Panc1 (cell line): ENCODE results near the gene HPS5. TPM values are rescaled to one million over a fixed set of nuclear protein-coding genes. Genes with fewer than 3 reads are reported as not detected.
A peak's percentile ranks its signal among the peaks of the same experiment; 100 is the strongest.
"Not testable (repeated sequence)": the region's sequence is repeated elsewhere in the genome, so short reads cannot be mapped to it uniquely, and the experiment has no call there.

ENCODE experiments used
- ATAC-seq: fragments of 200-7000 bp; cut with Tn5 transposase; 2 replicates; pipeline ENCODE4 v1.9.1; 2020; ENCODE audit warnings: mild to moderate bottlenecking, moderate library complexity
- BruUV-seq: library from RNA; stranded (reverse); fragments of 400-500 nt; replicated peaks from 2 replicates; lab custom pipeline; 2021; lab: Mats Ljungman, UMichigan
- CTCF ChIA-PET: fragments of 300-600 bp; sonication (Branson Sonifier 250); formaldehyde crosslinking; loops from one replicate; lab custom pipeline; 2022; ENCODE audit warnings: antibody characterized with exemption; lab: Charles Lee
- POLR2A ChIA-PET: fragments of 300-600 bp; sonication (Branson Sonifier 250); formaldehyde crosslinking; loops from one replicate; lab custom pipeline; 2022; ENCODE audit warnings: antibody characterized with exemption; lab: Charles Lee
- DNase-seq: peaks from one replicate; pipeline ENCODE4 v3.0.0-alpha.2; 2010; ENCODE audit warnings: low read depth, low spot score
- H3K27ac ChIP-seq: 2 replicates; pipeline ENCODE4 v1.5.1; 2011; ENCODE audit warnings: mild to moderate bottlenecking, low read length, inconsistent platforms
- H3K27me3 ChIP-seq: fragments of 200-500 bp; sonication (Bioruptor generic); 2 replicates; pipeline ENCODE4 v1.6.0; 2014; ENCODE audit warnings: low read length, inconsistent platforms; ENCODE audit not compliant: control insufficient read depth, insufficient read depth
- H3K36me3 ChIP-seq: fragments of 200-500 bp; sonication (Bioruptor generic); 2 replicates; pipeline ENCODE4 v1.5.1; 2014; ENCODE audit warnings: inconsistent platforms, mild to moderate bottlenecking, low read length, moderate library complexity; ENCODE audit not compliant: control insufficient read depth, insufficient read depth
- H3K4me1 ChIP-seq: 2 replicates; pipeline ENCODE4 v1.5.1; 2011; ENCODE audit warnings: inconsistent platforms, mild to moderate bottlenecking, low read length, moderate library complexity; ENCODE audit not compliant: control insufficient read depth, insufficient read depth
- H3K4me3 ChIP-seq, 2 experiments: 2 replicates each; pipeline ENCODE4 v1.5.1; 2011 to 2012; ENCODE audit warnings: low read depth in 2 of 2, low read length in 2 of 2, mild to moderate bottlenecking in 2 of 2, inconsistent platforms in 1 of 2, moderate library complexity in 1 of 2
- H3K9me3 ChIP-seq: fragments of 200-500 bp; sonication (Bioruptor generic); 2 replicates; pipeline ENCODE4 v1.5.1; 2014; ENCODE audit warnings: low read depth, mild to moderate bottlenecking, inconsistent platforms, low read length, moderate library complexity; ENCODE audit not compliant: control insufficient read depth, insufficient read depth
- POLR2AphosphoS5 ChIP-seq: IDR thresholded peaks from 2 replicates; pipeline ENCODE4 v1.6.1; 2012; ENCODE audit warnings: mild to moderate bottlenecking, low read depth, low read length, moderate library complexity
- SIN3A ChIP-seq: IDR thresholded peaks from 2 replicates; pipeline ENCODE4 v1.6.1; 2012; ENCODE audit warnings: low read depth, mild to moderate bottlenecking, low read length, moderate library complexity, borderline replicate concordance; ENCODE audit not compliant: insufficient read depth
- TCF7L2 ChIP-seq: IDR thresholded peaks from 2 replicates; pipeline ENCODE4 v1.6.1; 2011; ENCODE audit warnings: mild to moderate bottlenecking, low read depth, low read length, inconsistent platforms
- in situ Hi-C: cut with HindIII; loops from 2 replicates; pipeline ENCODE4 v1.10.0; 2016; ENCODE audit warnings: low sequenced_read_pairs, low pct_unique_long_range_greater_than_20kb
- intact Hi-C: fragments of 100-400 bp; cut with micrococcal nuclease; formaldehyde crosslinking; loops from one replicate; pipeline ENCODE4 v1.10.0; 2022; ENCODE audit not compliant: unreplicated experiment
- total RNA-seq: library from RNA; stranded (reverse); gene quantifications from one replicate; pipeline ENCODE4 v1.2.1, GENCODE V29; 2021; ENCODE audit not compliant: unreplicated experiment
- TF ChIP-seq, protein P1 (sequence below), 2 experiments: IDR thresholded peaks; 2 replicates each; pipeline ENCODE4 v1.6.1; 2011 to 2012; ENCODE audit warnings: low read depth in 2 of 2, control low read depth in 1 of 2, low read length in 1 of 2, mild to moderate bottlenecking in 1 of 2, moderate library complexity in 1 of 2; ENCODE audit not compliant: insufficient read depth in 1 of 2
- TF ChIP-seq, protein P2 (sequence below): fragments of 450-650 bp; IDR thresholded peaks from 2 replicates; pipeline ENCODE4 v1.5.1; 2017; ENCODE audit warnings: mild to moderate bottlenecking

Gene HPS5
- total RNA-seq, 1 experiment from 2014 or later, result 27.7 TPM

DNA sequence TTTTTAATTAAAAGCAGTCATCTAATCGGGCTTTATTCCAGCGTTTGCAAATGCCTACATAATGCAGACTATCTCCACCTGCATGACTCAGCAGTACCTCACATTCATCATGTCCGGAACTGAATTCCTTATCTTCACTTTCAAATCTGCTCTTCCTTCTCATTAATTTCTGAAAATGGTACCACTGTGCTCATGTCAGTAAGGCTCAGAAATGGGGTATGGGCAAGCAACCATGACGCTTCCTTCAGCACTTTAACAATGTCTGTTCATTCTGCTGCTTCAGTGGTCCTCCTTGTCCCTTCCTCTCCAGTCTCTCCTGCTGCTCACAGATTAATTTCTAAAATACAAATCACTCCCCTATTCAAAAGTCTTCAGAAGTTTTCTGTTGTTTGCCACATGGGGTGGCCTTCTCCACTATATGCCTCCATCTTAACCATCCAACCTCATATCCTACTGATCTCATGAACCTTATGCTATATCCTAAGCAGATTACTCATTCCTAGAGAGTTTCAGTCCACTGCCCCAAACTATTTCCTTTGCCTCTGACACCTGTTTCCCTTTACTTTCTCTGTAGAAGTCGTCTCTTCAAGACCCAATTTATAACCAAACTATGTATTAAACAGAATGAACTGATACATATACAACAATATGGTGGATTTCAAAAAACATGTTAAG lies 7.4 kb upstream of the HPS5 start:
- Histone ChIP-seq H3K27me3 (no peaks in the 10 kb centered on the region), H3K9me3 (no peaks in the 10 kb centered on the region), H3K36me3 (peaks cover 30% of the 10 kb centered on the region), H3K4me1 (peaks cover 15% of the 10 kb centered on the region), H3K4me3 (no peak overlapping the region), H3K27ac (no peak overlapping the region)
- TF ChIP-seq, protein P1, sequence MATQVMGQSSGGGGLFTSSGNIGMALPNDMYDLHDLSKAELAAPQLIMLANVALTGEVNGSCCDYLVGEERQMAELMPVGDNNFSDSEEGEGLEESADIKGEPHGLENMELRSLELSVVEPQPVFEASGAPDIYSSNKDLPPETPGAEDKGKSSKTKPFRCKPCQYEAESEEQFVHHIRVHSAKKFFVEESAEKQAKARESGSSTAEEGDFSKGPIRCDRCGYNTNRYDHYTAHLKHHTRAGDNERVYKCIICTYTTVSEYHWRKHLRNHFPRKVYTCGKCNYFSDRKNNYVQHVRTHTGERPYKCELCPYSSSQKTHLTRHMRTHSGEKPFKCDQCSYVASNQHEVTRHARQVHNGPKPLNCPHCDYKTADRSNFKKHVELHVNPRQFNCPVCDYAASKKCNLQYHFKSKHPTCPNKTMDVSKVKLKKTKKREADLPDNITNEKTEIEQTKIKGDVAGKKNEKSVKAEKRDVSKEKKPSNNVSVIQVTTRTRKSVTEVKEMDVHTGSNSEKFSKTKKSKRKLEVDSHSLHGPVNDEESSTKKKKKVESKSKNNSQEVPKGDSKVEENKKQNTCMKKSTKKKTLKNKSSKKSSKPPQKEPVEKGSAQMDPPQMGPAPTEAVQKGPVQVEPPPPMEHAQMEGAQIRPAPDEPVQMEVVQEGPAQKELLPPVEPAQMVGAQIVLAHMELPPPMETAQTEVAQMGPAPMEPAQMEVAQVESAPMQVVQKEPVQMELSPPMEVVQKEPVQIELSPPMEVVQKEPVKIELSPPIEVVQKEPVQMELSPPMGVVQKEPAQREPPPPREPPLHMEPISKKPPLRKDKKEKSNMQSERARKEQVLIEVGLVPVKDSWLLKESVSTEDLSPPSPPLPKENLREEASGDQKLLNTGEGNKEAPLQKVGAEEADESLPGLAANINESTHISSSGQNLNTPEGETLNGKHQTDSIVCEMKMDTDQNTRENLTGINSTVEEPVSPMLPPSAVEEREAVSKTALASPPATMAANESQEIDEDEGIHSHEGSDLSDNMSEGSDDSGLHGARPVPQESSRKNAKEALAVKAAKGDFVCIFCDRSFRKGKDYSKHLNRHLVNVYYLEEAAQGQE (IDR thresholded peaks at IDR 0.05; ENCODE audit: insufficient read depth in 1 of 2, low read depth in 2 of 2, low read length in 1 of 2), result no peak
- TF ChIP-seq POLR2AphosphoS5, result no peak
- TF ChIP-seq TCF7L2, result no peak
- TF ChIP-seq SIN3A, result no peak
- TF ChIP-seq, protein P2, sequence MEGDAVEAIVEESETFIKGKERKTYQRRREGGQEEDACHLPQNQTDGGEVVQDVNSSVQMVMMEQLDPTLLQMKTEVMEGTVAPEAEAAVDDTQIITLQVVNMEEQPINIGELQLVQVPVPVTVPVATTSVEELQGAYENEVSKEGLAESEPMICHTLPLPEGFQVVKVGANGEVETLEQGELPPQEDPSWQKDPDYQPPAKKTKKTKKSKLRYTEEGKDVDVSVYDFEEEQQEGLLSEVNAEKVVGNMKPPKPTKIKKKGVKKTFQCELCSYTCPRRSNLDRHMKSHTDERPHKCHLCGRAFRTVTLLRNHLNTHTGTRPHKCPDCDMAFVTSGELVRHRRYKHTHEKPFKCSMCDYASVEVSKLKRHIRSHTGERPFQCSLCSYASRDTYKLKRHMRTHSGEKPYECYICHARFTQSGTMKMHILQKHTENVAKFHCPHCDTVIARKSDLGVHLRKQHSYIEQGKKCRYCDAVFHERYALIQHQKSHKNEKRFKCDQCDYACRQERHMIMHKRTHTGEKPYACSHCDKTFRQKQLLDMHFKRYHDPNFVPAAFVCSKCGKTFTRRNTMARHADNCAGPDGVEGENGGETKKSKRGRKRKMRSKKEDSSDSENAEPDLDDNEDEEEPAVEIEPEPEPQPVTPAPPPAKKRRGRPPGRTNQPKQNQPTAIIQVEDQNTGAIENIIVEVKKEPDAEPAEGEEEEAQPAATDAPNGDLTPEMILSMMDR, result no peak
- in situ Hi-C loops, result no loop called here
- intact Hi-C loops, result no loop called here
- ChIA-PET POLR2A (no interaction called here), CTCF (no interaction called here)
- ATAC-seq (no peak), DNase-seq (no peak)
- BruUV-seq, result no TSS peak

DNA sequence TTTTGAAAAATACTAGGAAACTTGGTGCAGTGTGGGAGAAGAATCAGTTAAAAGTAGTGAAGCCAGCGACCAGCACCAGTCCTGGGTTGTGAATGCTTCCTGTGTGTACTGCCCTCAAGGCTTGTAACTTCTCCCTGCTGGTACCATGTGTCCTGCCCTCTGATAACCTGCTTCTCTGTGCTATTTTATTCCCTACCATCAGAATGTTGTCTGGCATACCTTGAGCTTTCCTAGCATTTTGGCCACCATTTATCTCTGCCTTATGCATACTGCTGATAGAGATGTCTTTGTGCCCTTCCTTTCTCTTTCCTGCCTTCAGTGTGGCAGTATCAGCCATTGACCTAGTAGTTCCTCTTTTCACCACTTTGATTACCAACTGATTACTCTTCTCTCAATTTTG lies 2.4 kb upstream of the HPS5 start:
- H3K9me3 ChIP-seq, result no peaks in the 10 kb centered on the region
- ChIA-PET POLR2A (no interaction called here), CTCF (no interaction called here)
- no peak for ATAC-seq
- no peak for DNase-seq
- in situ Hi-C loops (no loop called here), intact Hi-C loops (no loop called here)
- peak overlapping the region; percentile 93 to 98 for H3K4me3 ChIP-seq
- H3K27me3 ChIP-seq, result no peaks in the 10 kb centered on the region
- peak overlapping the region; percentile 26 for H3K27ac ChIP-seq
- H3K36me3 ChIP-seq, result peaks cover 16% of the 10 kb centered on the region
- no peak for TF ChIP-seq TCF7L2
- H3K4me1 ChIP-seq, result peaks cover 44% of the 10 kb centered on the region
- BruUV-seq, result no TSS peak

- H3K4me3 ChIP-seq, result peak overlapping the region; percentile 93 to 98
- H3K27me3 ChIP-seq, CTCF ChIA-PET, BruUV-seq, H3K9me3 ChIP-seq, in situ Hi-C loops, ATAC-seq, POLR2A ChIA-PET, intact Hi-C loops, DNase-seq: not testable (repeated sequence)
- peaks cover 16% of the 10 kb centered on the region for H3K36me3 ChIP-seq
- H3K27ac ChIP-seq, result peak overlapping the region; percentile 98
- peaks cover 41% of the 10 kb centered on the region for H3K4me1 ChIP-seq
These were observed 1.9 kb upstream of the HPS5 start for GRCh38 chr11:18323881-18324280.
